ENCODE data around the gene FNTB. TPM values are rescaled to one million over a fixed set of nuclear protein-coding genes. Genes with fewer than 3 reads are reported as not detected.

The FNTB gene
- total and polyA plus RNA-seq, 2 donors (not counting 3 experiments of a cell fraction or from before 2014, with no cell fraction given), result 21.0 to 21.6 TPM

GRCh38 chr14:64951291-64951690 lies 35.4 kb upstream of the FNTB start:
- ChIA-PET CTCF (interaction anchor here (1.4 kb wide), 1 partner anchor 11 kb away, joined by 3 read pairs; no protein-coding TSS in a partner anchor), POLR2A (no interaction called here)
- Histone ChIP-seq H3K4me3 (replicated peaks in 1 of 3; ENCODE audit: insufficient read depth in 1 of 3, low read depth in 1 of 3, low read length in 3 of 3) (no peak overlapping the region), H3K9ac (replicated peaks; ENCODE audit: extremely low read depth, insufficient read depth, low read length) (no peak overlapping the region), H3K27ac (ENCODE audit: insufficient read depth, low read depth, low read length) (no peak overlapping the region), H3K4me2 (ENCODE audit: insufficient read depth, low read length) (no peak overlapping the region), H2AFZ (ENCODE audit: low read depth, low read length) (no peak overlapping the region), H3K9me3 (replicated peaks; ENCODE audit: control insufficient read depth, insufficient read depth, low read length) (no peaks in the 10 kb centered on the region), H3K79me2 (ENCODE audit: control insufficient read depth, insufficient read depth, low read length) (no peaks in the 10 kb centered on the region), H3K27me3 (ENCODE audit: control insufficient read depth in 2 of 2, insufficient read depth in 2 of 2, low read length in 2 of 2) (no peaks in the 10 kb centered on the region), H3K4me1 (ENCODE audit: control insufficient read depth, extremely low read depth, insufficient read depth, low read length) (no peaks in the 10 kb centered on the region), H4K20me1 (replicated peaks; ENCODE audit: control insufficient read depth, extremely low read depth, insufficient read depth, low read length) (no peaks in the 10 kb centered on the region), H3K36me3 (ENCODE audit: control insufficient read depth in 2 of 2, extremely low read depth in 1 of 2, insufficient read depth in 2 of 2, low read length in 2 of 2) (peaks cover 0 to 31% of the 10 kb centered on the region in 2 experiments), H3K9me1 (replicated peaks; ENCODE audit: control insufficient read depth, extremely low read depth, insufficient read depth, low read length) (no peaks in the 10 kb centered on the region)
- dilution Hi-C loops (cut with MboI; ENCODE audit: extremely low pct_ligation_motif_present, low sequenced_read_pairs) (no loop called here), intact Hi-C loops (cut with micrococcal nuclease) (no loop called here)
- TF ChIP-seq POLR2AphosphoS5 (IDR thresholded peaks at IDR 0.05; ENCODE audit: insufficient read depth, low read depth, low read length) (no peak), GATA2 (IDR thresholded peaks at IDR 0.05; ENCODE audit: insufficient read depth, insufficient read length, low read depth, low read length) (no peak), JUN (IDR thresholded peaks at IDR 0.05; ENCODE audit: borderline replicate concordance, insufficient read depth, insufficient read length, low read depth) (no peak), POLR2A (IDR thresholded peaks at IDR 0.05; ENCODE audit: low read depth, low read length) (no peak), FOS (IDR thresholded peaks at IDR 0.05; ENCODE audit: borderline replicate concordance, insufficient read depth, low read length) (no peak), EZH2 (IDR thresholded peaks at IDR 0.05; ENCODE audit: borderline replicate concordance, low read depth, low read length, severe bottlenecking) (no peak)
- TF ChIP-seq, protein P1, sequence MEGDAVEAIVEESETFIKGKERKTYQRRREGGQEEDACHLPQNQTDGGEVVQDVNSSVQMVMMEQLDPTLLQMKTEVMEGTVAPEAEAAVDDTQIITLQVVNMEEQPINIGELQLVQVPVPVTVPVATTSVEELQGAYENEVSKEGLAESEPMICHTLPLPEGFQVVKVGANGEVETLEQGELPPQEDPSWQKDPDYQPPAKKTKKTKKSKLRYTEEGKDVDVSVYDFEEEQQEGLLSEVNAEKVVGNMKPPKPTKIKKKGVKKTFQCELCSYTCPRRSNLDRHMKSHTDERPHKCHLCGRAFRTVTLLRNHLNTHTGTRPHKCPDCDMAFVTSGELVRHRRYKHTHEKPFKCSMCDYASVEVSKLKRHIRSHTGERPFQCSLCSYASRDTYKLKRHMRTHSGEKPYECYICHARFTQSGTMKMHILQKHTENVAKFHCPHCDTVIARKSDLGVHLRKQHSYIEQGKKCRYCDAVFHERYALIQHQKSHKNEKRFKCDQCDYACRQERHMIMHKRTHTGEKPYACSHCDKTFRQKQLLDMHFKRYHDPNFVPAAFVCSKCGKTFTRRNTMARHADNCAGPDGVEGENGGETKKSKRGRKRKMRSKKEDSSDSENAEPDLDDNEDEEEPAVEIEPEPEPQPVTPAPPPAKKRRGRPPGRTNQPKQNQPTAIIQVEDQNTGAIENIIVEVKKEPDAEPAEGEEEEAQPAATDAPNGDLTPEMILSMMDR (IDR thresholded peaks at IDR 0.05; ENCODE audit: extremely low read depth in 1 of 2, insufficient read depth in 1 of 2, low read depth in 1 of 2, low read length in 2 of 2), result no peak
- DNase-seq (ENCODE audit: low read depth, low spot score) (no peak), FAIRE-seq (no peak)
- BruUV-seq (replicated peaks), result no TSS peak

Measured in endothelial cell of umbilical vein (primary cell).